Upper lobe of left lung (tissue), 4 donors: ENCODE results near the gene RETNLB.

Experiments
- CTCF ChIP-seq, 6 experiments: fragments of 450-650 bp in 4 of 6; fragments of 200-600 bp in 2 of 6; sonication (generic) in 2 of 6; IDR thresholded peaks; one replicate each; pipeline ENCODE4 v1.5.1; 2016 to 2019; ENCODE audit warnings: antibody characterized with exemption in 6 of 6
- POLR2A ChIP-seq, 4 donors: fragments of 450-650 bp; IDR thresholded peaks; one replicate each; pipeline ENCODE4 v1.5.1; 2016 to 2017; ENCODE audit warnings: antibody characterized with exemption in 4 of 4, mild to moderate bottlenecking in 2 of 4

- TF ChIP-seq CTCF (IDR thresholded peaks at IDR 0.05) (no peak), POLR2A (IDR thresholded peaks at IDR 0.05) (no peak)
These were observed 10.0 kb upstream of the RETNLB start for GRCh38 chr3:108767253-108767652.
